ENCODE results near the gene TTC9B. TPM values are rescaled to one million over a fixed set of nuclear protein-coding genes. Genes with fewer than 3 reads are reported as not detected.

TTC9B gene
- total and polyA plus RNA-seq, 2 experiments from 2014 or later = 0.13 TPM; not detected in 1

DNA sequence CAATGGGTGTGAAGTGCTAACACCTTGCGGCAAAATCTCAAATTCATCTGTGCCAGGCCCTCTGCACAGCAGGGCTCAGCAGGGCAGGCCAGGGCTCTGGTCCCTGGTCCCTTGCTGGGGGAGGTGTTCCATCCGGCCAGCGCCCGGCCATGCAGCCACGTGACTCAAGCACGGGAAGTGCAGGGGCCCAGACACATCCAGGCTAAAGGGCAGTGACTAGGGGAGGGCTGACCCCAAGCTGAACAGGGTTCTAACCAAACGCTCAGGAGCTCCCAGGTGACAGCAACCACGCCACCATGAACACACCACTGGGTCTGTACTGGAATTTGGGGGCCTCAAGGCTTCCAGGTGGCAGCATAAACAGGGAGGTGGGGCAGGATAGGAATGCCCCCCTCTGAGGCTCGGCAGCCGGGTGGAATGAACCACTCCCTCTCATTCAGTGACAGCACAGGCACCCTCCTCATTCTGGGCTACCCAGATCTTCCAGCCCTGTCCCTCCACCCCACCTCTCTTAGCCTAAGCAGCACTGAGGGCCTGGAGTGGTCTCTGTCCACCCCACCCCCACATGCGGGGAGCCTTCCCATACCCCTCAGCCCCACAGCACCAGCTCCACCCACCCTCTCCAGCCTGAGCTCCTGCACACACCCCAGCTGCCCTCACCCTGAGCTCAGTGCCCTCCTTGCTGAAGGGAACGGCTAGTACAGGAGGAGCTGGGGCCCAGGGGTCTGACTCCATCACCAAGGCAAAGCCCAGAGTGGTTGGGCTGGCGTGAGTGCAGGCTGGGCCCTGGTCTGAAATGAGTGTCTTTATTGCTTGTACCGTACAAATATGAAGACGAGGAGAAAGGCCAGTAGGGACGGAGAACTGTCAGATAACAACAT lies 13.6 kb upstream of the TTC9B start:
- Histone ChIP-seq H3K27me3 (no peaks in the 10 kb centered on the region), H3K4me3 (no peak overlapping the region), H3K27ac (peak overlapping the region; percentile 79), H3K36me3 (peaks cover 5% of the 10 kb centered on the region), H3K4me1 (ENCODE audit: low read depth) (peaks cover 11% of the 10 kb centered on the region), H3K9me3 (ENCODE audit: low read depth) (no peaks in the 10 kb centered on the region)
- TF ChIP-seq, protein P1, sequence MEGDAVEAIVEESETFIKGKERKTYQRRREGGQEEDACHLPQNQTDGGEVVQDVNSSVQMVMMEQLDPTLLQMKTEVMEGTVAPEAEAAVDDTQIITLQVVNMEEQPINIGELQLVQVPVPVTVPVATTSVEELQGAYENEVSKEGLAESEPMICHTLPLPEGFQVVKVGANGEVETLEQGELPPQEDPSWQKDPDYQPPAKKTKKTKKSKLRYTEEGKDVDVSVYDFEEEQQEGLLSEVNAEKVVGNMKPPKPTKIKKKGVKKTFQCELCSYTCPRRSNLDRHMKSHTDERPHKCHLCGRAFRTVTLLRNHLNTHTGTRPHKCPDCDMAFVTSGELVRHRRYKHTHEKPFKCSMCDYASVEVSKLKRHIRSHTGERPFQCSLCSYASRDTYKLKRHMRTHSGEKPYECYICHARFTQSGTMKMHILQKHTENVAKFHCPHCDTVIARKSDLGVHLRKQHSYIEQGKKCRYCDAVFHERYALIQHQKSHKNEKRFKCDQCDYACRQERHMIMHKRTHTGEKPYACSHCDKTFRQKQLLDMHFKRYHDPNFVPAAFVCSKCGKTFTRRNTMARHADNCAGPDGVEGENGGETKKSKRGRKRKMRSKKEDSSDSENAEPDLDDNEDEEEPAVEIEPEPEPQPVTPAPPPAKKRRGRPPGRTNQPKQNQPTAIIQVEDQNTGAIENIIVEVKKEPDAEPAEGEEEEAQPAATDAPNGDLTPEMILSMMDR (IDR thresholded peaks at IDR 0.05; ENCODE audit: low read depth, low read length) = no peak
- peak; percentile 33 to 56 for DNase-seq (ENCODE audit: low read depth in 1 of 2, low spot score in 1 of 2)

DNA sequence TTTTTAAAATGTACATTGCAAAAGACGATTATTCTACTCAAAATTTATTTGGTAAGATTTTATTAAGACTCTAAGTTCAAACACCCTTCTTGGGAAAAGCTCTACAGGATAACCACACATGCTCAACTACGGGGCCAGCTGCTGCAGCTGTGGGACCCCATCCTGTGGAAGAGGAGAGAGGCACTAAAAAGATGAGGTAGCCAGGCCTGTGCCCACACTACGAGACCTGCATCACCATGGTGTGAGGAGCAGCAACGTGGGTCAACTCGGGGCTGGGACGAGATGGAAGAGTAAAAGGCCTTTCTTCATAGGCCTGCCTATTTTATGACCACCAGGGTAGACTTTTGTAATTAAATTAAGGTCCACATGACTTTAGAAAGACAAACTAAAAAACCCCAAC lies 12.9 kb upstream of the TTC9B start:
- TF ChIP-seq, protein P1 (IDR thresholded peaks at IDR 0.05; ENCODE audit: low read depth, low read length) = no peak
- H3K9me3 ChIP-seq (ENCODE audit: low read depth) = no peaks in the 10 kb centered on the region
- no peak for DNase-seq (ENCODE audit: low read depth in 1 of 2, low spot score in 1 of 2)
- peaks cover 11% of the 10 kb centered on the region for H3K4me1 ChIP-seq (ENCODE audit: low read depth)
- H3K27me3 ChIP-seq = no peaks in the 10 kb centered on the region
- H3K4me3 ChIP-seq = no peak overlapping the region
- H3K36me3 ChIP-seq = peaks cover 5% of the 10 kb centered on the region
- H3K27ac ChIP-seq = peak overlapping the region; percentile 79

DNA sequence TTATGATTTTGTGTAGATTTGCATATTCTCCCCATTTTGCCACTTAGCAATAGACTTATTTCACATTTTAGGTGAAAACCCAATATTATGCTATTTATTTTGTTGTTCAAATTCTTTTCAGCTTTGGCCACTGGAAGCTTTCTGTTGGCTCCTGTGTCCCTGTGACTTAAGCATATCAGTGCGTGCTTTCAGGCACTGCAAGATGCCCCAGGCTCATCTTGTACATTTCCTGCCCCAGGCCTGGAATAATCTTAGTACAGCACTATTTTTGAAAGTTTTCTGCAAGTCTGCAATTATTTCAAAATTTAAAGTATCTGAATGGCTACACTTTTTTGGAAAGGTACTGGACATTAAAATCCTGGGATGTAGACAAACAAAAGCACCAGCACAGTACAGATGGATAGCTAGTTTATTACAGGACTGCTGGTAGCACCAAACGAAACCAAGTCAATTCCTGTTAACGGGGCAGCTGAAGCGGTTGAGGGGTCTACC lies 11.8 kb upstream of the TTC9B start:
- Histone ChIP-seq H3K4me3 (no peak overlapping the region), H3K9me3 (ENCODE audit: low read depth) (no peaks in the 10 kb centered on the region), H3K4me1 (ENCODE audit: low read depth) (peaks cover 11% of the 10 kb centered on the region), H3K27ac (no peak overlapping the region), H3K27me3 (no peaks in the 10 kb centered on the region), H3K36me3 (no peaks in the 10 kb centered on the region)
- TF ChIP-seq, protein P1 (IDR thresholded peaks at IDR 0.05; ENCODE audit: low read depth, low read length) = no peak
- DNase-seq (ENCODE audit: low read depth in 1 of 2, low spot score in 1 of 2) = no peak

DNA sequence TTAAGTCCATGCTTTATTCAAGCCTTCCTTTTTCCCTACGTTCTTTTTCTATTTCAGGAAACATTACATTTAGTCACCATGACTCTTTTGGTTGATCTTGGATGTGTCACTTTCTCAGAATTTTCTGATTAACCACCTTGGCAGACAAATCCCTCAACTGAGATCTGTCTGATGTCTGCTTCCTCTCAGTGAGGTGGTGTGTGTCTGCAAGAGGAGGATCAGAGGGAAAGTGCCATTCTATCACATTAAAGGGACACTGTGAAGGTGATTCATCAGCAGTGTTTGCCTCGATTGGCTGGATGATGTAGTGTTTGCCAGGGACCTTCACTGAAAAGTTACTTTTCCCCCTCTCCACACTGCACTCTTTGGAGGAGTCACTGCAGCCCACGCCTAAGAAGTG lies 11.3 kb upstream of the TTC9B start:
- Histone ChIP-seq H3K27me3 (no peaks in the 10 kb centered on the region), H3K4me3 (no peak overlapping the region), H3K36me3 (no peaks in the 10 kb centered on the region), H3K9me3 (ENCODE audit: low read depth) (no peaks in the 10 kb centered on the region), H3K4me1 (ENCODE audit: low read depth) (peaks cover 11% of the 10 kb centered on the region), H3K27ac (no peak overlapping the region)
- no peak for DNase-seq (ENCODE audit: low read depth in 1 of 2, low spot score in 1 of 2)
- TF ChIP-seq, protein P1 (IDR thresholded peaks at IDR 0.05; ENCODE audit: low read depth, low read length) = no peak

DNA sequence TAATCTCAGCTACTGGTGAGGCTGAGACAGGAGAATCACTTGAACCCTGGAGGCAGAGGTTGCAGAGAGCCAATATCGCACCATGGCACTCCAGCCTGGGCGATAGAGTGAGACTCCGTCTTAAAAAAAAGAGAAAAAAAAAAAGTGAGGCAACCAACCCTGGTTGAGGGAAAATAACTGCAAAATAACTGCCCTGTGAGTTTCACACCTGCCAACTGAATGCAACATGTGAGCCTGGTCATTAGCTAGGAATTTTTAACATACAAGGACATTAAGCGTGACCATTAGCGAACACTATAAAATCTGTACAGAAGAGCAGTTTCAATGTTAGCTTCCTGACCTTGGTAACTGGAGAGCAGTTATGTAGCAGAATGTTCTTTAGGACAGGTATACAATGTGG lies 10.7 kb upstream of the TTC9B start:
- H3K4me3 ChIP-seq = no peak overlapping the region
- H3K27me3 ChIP-seq = peaks cover 6% of the 10 kb centered on the region
- TF ChIP-seq, protein P1 (IDR thresholded peaks at IDR 0.05; ENCODE audit: low read depth, low read length) = no peak
- peaks cover 11% of the 10 kb centered on the region for H3K4me1 ChIP-seq (ENCODE audit: low read depth)
- no peaks in the 10 kb centered on the region for H3K36me3 ChIP-seq
- H3K9me3 ChIP-seq (ENCODE audit: low read depth) = no peaks in the 10 kb centered on the region
- no peak for DNase-seq (ENCODE audit: low read depth in 1 of 2, low spot score in 1 of 2)
- H3K27ac ChIP-seq = no peak overlapping the region

Data from cardiac muscle cell (in vitro differentiated cells and primary cell).